ENCODE data around the gene CNTN1. TPM values are rescaled to one million over a fixed set of nuclear protein-coding genes. Genes with fewer than 3 reads are reported as not detected.

CNTN1 gene
- total RNA-seq, 1 experiment from 2014 or later = 3.0 TPM

GRCh38 chr12:40903040-40903439 is 210.8 kb downstream of the CNTN1 start:
- no TSS peak for BruUV-seq (replicated peaks)
- no peaks in the 10 kb centered on the region for H3K36me3 ChIP-seq (ENCODE audit: control insufficient read depth in 1 of 2, insufficient read depth in 2 of 2, low read length in 2 of 2)
- H3K27ac ChIP-seq (ENCODE audit: low read depth, low read length) = no peak overlapping the region
- no peak overlapping the region for H3K4me3 ChIP-seq (replicated peaks in 1 of 2; ENCODE audit: low read depth in 1 of 2, low read length in 2 of 2)
- H3K9me3 ChIP-seq (ENCODE audit: control insufficient read depth in 1 of 2, insufficient read depth in 1 of 2, low read depth in 1 of 2, low read length in 2 of 2) = no peaks in the 10 kb centered on the region
- H3K9me2 ChIP-seq (ENCODE audit: insufficient read depth) = no peaks in the 10 kb centered on the region
- H4K20me1 ChIP-seq (ENCODE audit: insufficient read depth) = no peaks in the 10 kb centered on the region
- peak; percentile 12; the same call in 1 of the 2 replicates for TF ChIP-seq REST (IDR thresholded peaks at IDR 0.05; ENCODE audit: low read depth)
- TF ChIP-seq CBX3 (IDR thresholded peaks at IDR 0.05; ENCODE audit: low read depth) = no peak
- no peaks in the 10 kb centered on the region for H3K79me2 ChIP-seq (ENCODE audit: insufficient read depth, low read length)
- CTCF ChIA-PET = no interaction called here
- POLR2A ChIA-PET = no interaction called here
- RAD21 ChIA-PET (ENCODE audit: low non-redundant PET in 1 of 2, low total read pairs in 2 of 2, uncharacterized antibody in 2 of 2, unreplicated experiment in 2 of 2) = no interaction called here
- no peak for DNase-seq (ENCODE audit: low read depth, low spot score)
- H3K4me2 ChIP-seq (ENCODE audit: low read length) = no peak overlapping the region
- H3K4me1 ChIP-seq (ENCODE audit: control insufficient read depth in 1 of 2, insufficient read depth in 2 of 2, low read length in 2 of 2) = peaks cover 0 to 18% of the 10 kb centered on the region in 2 experiments; a peak in 3 of 4 replicates
- intact Hi-C loops (cut with micrococcal nuclease) = no loop called here
- ATAC-seq = no peak
- H2AFZ ChIP-seq (ENCODE audit: low read depth, low read length, poor library complexity, severe bottlenecking) = no peak overlapping the region
- no peak overlapping the region for H3K9ac ChIP-seq (ENCODE audit: low read length)
- no peaks in the 10 kb centered on the region for H3K27me3 ChIP-seq (ENCODE audit: insufficient read depth, low read length)

- ChIA-PET RAD21 (ENCODE audit: low non-redundant PET in 1 of 2, low total read pairs in 2 of 2, uncharacterized antibody in 2 of 2, unreplicated experiment in 2 of 2) (no interaction called here), CTCF (no interaction called here), POLR2A (no interaction called here)
- no peak overlapping the region for H2AFZ ChIP-seq (ENCODE audit: low read depth, low read length, poor library complexity, severe bottlenecking)
- DNase-seq (ENCODE audit: low read depth, low spot score) = peak; percentile 85
- H3K9ac ChIP-seq (ENCODE audit: low read length) = no peak overlapping the region
- peak overlapping the region; percentile 45; the same call in 1 of the 2 replicates for H3K27ac ChIP-seq (ENCODE audit: low read depth, low read length)
- no TSS peak for BruUV-seq (replicated peaks)
- intact Hi-C loops (cut with micrococcal nuclease) = no loop called here
- H3K9me2 ChIP-seq (ENCODE audit: insufficient read depth) = no peaks in the 10 kb centered on the region
- H3K4me1 ChIP-seq (ENCODE audit: control insufficient read depth in 1 of 2, insufficient read depth in 2 of 2, low read length in 2 of 2) = peaks cover 0 to 26% of the 10 kb centered on the region in 2 experiments; a peak in 3 of 4 replicates
- H3K79me2 ChIP-seq (ENCODE audit: insufficient read depth, low read length) = no peaks in the 10 kb centered on the region
- no peaks in the 10 kb centered on the region for H4K20me1 ChIP-seq (ENCODE audit: insufficient read depth)
- no peaks in the 10 kb centered on the region for H3K9me3 ChIP-seq (ENCODE audit: control insufficient read depth in 1 of 2, insufficient read depth in 1 of 2, low read depth in 1 of 2, low read length in 2 of 2)
- TF ChIP-seq YY1 (IDR thresholded peaks at IDR 0.05; ENCODE audit: extremely low read depth, insufficient replicate concordance, low read depth, low read length) = no peak
- TF ChIP-seq MAX (IDR thresholded peaks at IDR 0.05) = peak; percentile 62
- peak; percentile 71; the same call in 1 of the 2 replicates for TF ChIP-seq ATF3 (IDR thresholded peaks at IDR 0.05)
- peak; percentile 75 for TF ChIP-seq JUND (IDR thresholded peaks at IDR 0.05)
- peak; percentile 69 for TF ChIP-seq SRF (IDR thresholded peaks at IDR 0.05; ENCODE audit: low read depth)
- peak; percentile 83 for TF ChIP-seq CBX3 (IDR thresholded peaks at IDR 0.05; ENCODE audit: low read depth)
- TF ChIP-seq FOSL1 (IDR thresholded peaks at IDR 0.05; ENCODE audit: low read depth) = peak; percentile 82
- peak; percentile 90 for TF ChIP-seq CEBPB (IDR thresholded peaks at IDR 0.05; ENCODE audit: low read depth)
- no peak for TF ChIP-seq REST (IDR thresholded peaks at IDR 0.05; ENCODE audit: low read depth)
- TF ChIP-seq SP1 (IDR thresholded peaks at IDR 0.05; ENCODE audit: low read depth) = peak; percentile 79
- TF ChIP-seq POLR2A (IDR thresholded peaks at IDR 0.05; ENCODE audit: borderline replicate concordance, extremely low read depth, insufficient read depth, insufficient read length) = no peak
- H3K27me3 ChIP-seq (ENCODE audit: insufficient read depth, low read length) = no peaks in the 10 kb centered on the region
- peak; percentile 96 for ATAC-seq
- peak overlapping the region; percentile 50 for H3K4me2 ChIP-seq (ENCODE audit: low read length)
- 0 out of 4 replicates have a peak overlapping the region, but pooled peaks of 1 of the 2 experiments have one; percentile 10 for H3K4me3 ChIP-seq (replicated peaks in 1 of 2; ENCODE audit: low read depth in 1 of 2, low read length in 2 of 2)
- H3K36me3 ChIP-seq (ENCODE audit: control insufficient read depth in 1 of 2, insufficient read depth in 2 of 2, low read length in 2 of 2) = no peaks in the 10 kb centered on the region
These were observed 214.9 kb downstream of the CNTN1 start for GRCh38 chr12:40907115-40907527.

Measured in HCT116 (cell line).